AG08396 (cell line): Measurements from ENCODE around the gene LAMTOR3.
A peak's percentile ranks its signal among the peaks of the same experiment; 100 is the strongest.

Experiments
- DNase-seq: peaks from one replicate; pipeline ENCODE4 v3.0.0; 2012; ENCODE audit warnings: low spot score, mixed read lengths

The LAMTOR3 gene

GRCh38 chr4:99861120-99861905 lies 32.9 kb downstream of the LAMTOR3 start:
- DNase-seq, result no peak

DNA sequence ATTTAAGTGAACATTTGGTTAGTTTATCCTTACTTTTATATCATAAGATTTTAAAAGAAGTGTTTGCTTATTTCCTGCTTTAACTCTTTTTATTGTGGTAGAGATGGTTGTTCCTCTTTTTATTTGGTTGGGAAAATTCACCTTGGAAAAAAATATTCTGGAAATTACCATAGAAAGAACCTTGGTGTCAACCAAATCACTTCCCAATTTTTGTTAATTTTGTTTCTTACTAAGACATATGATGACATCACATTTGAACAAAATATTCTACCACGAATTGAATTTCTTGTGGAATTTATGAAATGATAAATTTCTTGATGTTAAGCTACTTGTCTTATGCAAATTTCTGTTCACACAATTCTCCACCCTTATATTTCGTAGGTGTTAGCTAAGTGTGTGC lies 33.7 kb downstream of the LAMTOR3 start:
- DNase-seq, result no peak

GRCh38 chr4:99859618-99860017 lies 34.6 kb downstream of the LAMTOR3 start:
- no peak for DNase-seq

DNA sequence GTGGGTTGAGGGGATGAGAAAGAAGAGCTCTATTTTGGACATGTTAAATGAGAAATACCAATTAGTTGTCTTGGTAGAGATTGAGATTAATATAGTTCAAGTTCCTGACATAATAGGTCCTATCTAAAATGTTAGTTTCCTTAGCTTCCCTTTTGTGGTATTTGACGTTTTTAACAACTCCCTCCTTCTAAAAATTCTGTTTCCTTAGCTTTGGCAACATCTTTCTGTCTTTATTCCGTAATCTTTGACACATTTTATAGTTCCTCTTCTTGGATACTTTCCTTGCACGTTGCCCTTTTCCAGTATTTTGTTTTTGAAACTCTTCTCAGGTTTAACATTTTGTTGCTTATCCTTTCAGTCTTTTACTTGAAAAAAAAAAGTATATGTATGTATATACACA lies 36.9 kb downstream of the LAMTOR3 start:
- no peak for DNase-seq

- peak; percentile 23 for DNase-seq
Measured at GRCh38 chr4:99856166-99856565, 38.1 kb downstream of the LAMTOR3 start.

- no peak for DNase-seq
Measured at GRCh38 chr4:99855678-99856077, 38.5 kb downstream of the LAMTOR3 start.

GRCh38 chr4:99853999-99854398 lies 40.2 kb downstream of the LAMTOR3 start:
- DNase-seq, result no peak

DNA sequence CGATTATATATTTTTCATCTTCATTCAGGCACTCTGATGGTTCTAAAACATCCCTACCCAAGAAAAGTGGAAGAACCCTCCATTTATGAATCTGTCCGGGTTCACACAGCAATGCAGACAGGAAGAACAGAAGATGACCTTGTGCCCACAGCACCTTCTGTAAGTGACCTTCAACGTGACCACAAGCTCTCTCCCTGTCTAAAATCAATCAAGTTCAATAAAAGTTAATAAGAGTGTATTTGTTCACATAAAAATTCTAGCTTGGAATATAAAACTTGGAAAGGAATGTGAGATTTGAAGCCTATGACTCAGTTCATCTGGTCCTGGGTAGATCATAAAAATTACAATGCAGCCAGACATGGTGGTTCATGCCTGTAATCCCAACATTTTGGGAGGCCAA lies 41.0 kb downstream of the LAMTOR3 start:
- no peak for DNase-seq

GRCh38 chr4:99852199-99852749 lies 42.0 kb downstream of the LAMTOR3 start:
- no peak for DNase-seq

GRCh38 chr4:99848591-99849001 lies 45.6 kb downstream of the LAMTOR3 start:
- no peak for DNase-seq

DNA sequence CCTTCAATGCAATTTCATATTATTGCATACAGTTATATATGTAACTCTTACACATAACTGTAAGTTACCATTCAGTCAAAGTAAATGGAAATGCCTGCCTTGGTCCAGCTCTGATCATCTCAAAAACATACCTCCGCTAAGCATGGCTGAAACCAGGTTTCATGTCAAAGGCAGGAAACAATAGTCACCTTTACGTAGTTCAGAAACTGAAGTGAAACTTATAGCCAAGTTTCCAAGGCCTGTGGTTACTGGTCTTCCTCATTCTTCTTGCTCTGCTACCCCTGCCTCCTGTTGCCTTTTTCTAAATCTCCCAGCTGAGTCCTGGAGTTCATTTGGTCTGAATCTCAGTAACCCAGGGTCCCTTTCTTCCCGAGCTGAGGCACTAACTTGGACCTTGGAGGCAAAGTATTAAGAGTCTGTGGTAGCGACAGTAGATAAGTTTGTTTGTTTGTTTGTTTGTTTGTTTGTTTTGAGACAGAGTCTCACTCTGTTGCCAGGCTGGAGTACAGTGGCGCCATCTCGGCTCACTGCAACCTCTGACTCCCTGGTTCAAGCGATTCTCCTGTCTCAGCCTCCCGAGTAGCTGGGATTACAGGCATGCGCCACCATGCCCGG lies 46.8 kb downstream of the LAMTOR3 start:
- DNase-seq, result no peak

GRCh38 chr4:99846891-99847290 lies 47.3 kb downstream of the LAMTOR3 start:
- DNase-seq, result no peak

GRCh38 chr4:99845708-99846469 lies 48.3 kb downstream of the LAMTOR3 start:
- DNase-seq, result no peak

GRCh38 chr4:99845179-99845578 lies 49.0 kb downstream of the LAMTOR3 start:
- no peak for DNase-seq

GRCh38 chr4:99844048-99844447 lies 50.2 kb downstream of the LAMTOR3 start:
- DNase-seq, result no peak

GRCh38 chr4:99843413-99843812 lies 50.8 kb downstream of the LAMTOR3 start:
- no peak for DNase-seq

DNA sequence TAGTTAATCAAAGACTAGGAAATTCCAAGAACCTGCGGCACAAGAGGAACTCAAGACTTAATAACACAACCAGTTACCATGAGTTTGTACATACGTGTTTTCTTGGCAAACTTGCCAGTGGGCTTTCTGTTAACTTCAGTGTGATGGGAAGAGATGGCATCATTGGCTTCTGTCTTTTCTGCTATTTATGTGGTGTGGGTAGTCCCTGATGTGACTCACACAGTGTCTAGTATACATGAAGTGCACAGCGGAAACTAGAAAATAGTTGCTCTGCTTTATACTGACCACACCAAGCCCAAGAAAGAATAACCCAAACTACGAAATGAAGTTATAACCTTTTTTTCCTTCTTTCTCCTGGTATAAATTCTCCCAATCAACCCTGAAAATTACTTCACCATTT lies 53.1 kb downstream of the LAMTOR3 start:
- DNase-seq, result no peak

GRCh38 chr4:99838927-99839326 lies 55.3 kb downstream of the LAMTOR3 start:
- DNase-seq, result no peak

GRCh38 chr4:99835942-99836341 lies 58.3 kb downstream of the LAMTOR3 start:
- no peak for DNase-seq

DNA sequence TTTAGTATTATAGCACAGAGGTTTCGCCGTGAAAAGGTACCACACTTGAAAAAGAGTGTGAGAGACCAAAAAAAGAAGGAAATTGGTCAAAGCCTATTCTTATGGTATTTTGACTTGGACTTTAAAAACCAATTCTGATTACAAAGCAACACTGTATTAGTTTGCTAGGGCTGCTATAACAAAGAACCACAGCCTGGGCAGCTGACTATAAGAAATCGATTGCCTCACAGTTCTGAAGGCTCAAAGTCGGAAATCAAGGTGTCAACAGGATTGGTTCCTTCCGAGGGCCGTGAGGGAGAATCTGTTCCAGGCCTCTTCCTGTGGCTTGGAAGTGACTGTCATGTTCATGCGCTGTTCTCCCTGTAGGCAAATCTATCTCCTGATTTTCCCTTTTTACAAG lies 59.7 kb downstream of the LAMTOR3 start:
- DNase-seq, result no peak

- DNase-seq, result no peak
Measured at GRCh38 chr4:99833756-99834155, 60.5 kb downstream of the LAMTOR3 start.

GRCh38 chr4:99832758-99833157 lies 61.5 kb downstream of the LAMTOR3 start:
- DNase-seq, result no peak

GRCh38 chr4:99832321-99832720 lies 61.9 kb downstream of the LAMTOR3 start:
- no peak for DNase-seq
